GM10248 (cell line): ENCODE measurements around the gene PBLD.

Experiments
- CTCF ChIA-PET: fragments of 300-600 bp; sonication (Branson Sonifier 250); formaldehyde crosslinking; extraction: SDS; loops from one replicate; lab custom pipeline; 2021; ENCODE audit warnings: antibody characterized with exemption; lab: Yijun Ruan, JAX
- POLR2A ChIA-PET: fragments of 350-650 bp; sonication (Branson Sonifier 250); formaldehyde crosslinking; extraction: SDS; loops from one replicate; lab custom pipeline; 2020; ENCODE audit warnings: antibody characterized with exemption; lab: Yijun Ruan, JAX
- DNase-seq: peaks from one replicate; pipeline ENCODE4 v3.0.0; 2012; ENCODE audit errors: extremely low spot score
- TF ChIP-seq, protein P1 (sequence below): IDR thresholded peaks from 2 replicates; pipeline ENCODE4 v1.5.1; 2012; ENCODE audit warnings: mild to moderate bottlenecking, low read depth; ENCODE audit errors: extremely low read depth, missing control alignments, control extremely low read depth

Gene PBLD

GRCh38 chr10:68233046-68233445, 99.7 kb downstream of the PBLD start:
- ChIA-PET POLR2A (no interaction called here), CTCF (no interaction called here)
- DNase-seq = no peak
- TF ChIP-seq, protein P1, sequence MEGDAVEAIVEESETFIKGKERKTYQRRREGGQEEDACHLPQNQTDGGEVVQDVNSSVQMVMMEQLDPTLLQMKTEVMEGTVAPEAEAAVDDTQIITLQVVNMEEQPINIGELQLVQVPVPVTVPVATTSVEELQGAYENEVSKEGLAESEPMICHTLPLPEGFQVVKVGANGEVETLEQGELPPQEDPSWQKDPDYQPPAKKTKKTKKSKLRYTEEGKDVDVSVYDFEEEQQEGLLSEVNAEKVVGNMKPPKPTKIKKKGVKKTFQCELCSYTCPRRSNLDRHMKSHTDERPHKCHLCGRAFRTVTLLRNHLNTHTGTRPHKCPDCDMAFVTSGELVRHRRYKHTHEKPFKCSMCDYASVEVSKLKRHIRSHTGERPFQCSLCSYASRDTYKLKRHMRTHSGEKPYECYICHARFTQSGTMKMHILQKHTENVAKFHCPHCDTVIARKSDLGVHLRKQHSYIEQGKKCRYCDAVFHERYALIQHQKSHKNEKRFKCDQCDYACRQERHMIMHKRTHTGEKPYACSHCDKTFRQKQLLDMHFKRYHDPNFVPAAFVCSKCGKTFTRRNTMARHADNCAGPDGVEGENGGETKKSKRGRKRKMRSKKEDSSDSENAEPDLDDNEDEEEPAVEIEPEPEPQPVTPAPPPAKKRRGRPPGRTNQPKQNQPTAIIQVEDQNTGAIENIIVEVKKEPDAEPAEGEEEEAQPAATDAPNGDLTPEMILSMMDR = no peak
